HG03045 (cell line): Measurements from ENCODE around the gene ZNF385D.
A peak's percentile ranks its signal among the peaks of the same experiment; 100 is the strongest.
"Not testable (repeated sequence)": the region's sequence is repeated elsewhere in the genome, so short reads cannot be mapped to it uniquely, and the experiment has no call there.

Experiments used
- ATAC-seq: cut with Tn5 transposase; IDR thresholded peaks from one replicate; pipeline ENCODE4 v1.9.1; 2021; ENCODE audit warnings: mild to moderate bottlenecking, moderate library complexity; ENCODE audit not compliant: unreplicated experiment

ZNF385D gene

DNA sequence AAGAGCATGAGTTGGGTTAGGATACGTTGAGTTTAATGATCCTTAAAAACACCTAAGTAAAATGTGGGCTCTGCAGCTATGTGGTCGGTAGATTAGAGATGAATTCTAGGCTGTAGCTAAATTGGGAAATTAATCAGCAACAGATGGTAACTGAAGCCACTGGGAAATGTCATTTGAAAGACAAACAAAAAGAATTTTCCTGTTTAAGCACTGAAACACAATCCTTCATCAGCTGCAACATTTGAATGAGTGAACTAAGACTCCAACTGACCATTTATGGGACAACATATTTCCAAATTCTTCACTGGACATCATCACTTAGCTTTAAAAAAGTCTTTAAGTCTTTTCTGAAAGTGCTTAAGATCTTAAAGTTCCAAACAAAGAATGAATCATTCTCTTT lies 226.9 kb downstream of the ZNF385D start:
- ATAC-seq: no peak

DNA sequence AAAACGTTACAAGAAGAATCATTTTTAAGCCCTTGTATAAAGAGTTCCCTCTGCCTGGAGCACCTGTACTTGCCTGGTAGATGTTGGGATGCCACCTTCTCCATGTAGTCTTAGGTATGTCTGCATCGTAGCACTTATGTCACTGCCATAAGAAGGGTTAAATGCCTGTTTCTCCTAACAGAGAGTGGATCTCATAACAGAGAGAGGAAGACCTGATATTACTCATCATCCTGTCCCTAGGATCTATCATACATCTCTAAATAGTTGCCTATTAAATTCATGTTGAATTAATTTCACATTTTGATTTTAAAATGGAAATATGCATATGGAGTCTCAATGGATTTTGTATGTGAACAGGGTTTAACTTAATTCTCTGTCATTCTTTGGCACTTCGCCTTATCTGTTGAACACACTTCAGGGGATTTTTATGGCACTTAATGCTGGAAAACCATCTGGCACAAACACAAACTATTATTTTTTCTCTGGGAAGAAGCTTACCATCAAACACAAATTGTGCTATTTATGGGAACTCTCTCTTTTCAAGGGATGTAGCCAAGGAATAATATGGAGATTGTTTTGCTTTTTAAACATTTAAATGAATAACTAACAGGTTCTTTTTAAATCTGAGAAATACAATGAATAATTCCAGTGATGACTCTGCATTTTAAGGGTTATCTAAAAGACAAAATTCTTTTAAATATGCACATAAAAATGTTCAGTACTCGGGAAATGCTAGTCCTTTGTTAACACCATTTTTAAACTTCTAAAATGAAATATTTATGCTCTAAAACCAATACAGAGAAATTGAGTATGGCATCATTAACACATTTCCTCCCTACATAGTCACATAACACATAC lies 230.7 kb downstream of the ZNF385D start:
- no peak for ATAC-seq

DNA sequence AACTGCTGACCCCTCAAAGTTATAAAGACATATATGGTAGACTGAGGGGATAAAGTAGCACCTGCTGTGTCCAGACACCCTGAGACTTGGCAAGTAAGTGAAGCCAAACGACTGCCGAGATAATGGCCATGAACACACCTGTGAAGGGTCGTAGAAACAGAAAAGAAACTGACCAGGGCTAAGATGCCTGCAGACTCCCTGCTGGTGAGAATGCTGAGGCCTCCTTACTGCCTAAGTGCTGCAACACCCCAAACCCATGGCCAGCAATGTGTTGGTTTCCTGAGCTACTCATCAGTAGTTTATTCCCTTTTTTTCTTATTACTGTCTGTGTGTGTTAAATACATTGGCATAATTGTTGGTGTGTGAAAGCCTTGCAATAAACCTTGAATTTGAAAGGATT lies 233.8 kb downstream of the ZNF385D start:
- no peak for ATAC-seq

DNA sequence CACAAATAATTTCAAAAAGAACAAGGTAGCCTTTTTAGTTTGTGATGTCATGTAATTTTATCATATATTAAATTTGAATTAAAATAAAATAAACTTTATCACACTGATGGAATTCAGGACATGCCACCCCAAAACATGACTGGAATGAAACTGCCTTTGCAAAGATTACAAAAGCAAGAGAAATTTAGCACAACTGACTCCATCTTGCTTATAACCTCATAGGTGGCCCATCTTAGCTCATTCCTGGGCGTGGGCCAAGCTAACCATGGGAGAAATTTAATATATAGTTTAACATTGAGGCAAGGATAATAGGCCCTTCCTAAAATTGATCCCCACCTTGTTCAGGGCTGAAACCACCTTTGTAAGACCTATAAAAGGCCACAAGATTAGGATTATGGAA lies 235.6 kb downstream of the ZNF385D start:
- ATAC-seq: no peak

DNA sequence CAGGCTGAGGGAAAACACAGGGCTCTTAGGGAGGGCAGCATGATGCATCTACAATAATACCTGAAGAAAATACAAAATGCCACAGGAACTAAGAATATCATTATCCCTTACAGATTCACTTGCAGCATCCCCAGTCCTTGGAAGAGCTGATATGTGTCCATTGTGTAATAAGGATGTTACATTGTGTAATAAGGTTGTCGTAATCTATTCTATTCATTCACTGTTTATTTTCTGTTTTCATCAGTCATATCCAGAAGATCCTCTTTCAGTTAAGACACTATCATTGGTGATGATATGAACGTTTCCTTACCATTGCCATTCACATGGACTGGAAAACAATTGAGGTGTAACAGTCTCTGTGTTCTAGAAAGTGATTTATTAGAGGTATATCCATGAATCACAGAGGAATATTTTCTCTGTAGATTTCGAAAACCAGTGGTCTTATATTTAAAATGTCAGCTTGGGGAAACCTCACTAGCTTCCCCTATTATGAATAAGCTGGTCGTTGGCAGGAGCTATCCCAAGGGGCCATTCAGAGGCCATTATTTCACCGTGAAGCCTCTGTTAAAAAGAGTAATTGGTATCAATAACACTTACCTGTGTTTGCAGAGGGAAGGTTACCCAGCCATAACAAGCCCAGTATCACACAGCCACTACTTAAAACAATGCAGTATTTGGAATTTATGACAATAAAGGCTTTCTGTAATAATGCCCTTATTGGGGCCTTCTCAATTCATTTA lies 241.1 kb downstream of the ZNF385D start:
- ATAC-seq: no peak

DNA sequence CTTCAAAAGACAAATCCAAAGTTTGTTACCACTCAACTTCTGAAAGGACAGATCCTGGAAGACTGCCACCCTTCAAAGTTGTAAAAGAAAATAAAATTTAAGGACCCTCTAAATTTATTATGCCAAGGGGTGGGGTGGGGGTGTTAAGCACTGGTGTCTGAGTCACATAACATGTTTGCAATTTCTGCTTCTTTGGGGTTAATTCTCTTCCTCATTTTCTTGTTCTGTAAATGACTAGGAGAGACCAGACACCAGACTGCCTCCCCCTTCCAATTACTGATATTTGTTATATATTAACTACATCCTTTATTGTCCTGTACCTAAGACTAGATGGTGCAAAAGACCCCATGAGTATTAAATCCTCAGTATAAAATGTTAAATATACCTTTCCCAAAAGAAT lies 242.8 kb downstream of the ZNF385D start:
- ATAC-seq: no peak

DNA sequence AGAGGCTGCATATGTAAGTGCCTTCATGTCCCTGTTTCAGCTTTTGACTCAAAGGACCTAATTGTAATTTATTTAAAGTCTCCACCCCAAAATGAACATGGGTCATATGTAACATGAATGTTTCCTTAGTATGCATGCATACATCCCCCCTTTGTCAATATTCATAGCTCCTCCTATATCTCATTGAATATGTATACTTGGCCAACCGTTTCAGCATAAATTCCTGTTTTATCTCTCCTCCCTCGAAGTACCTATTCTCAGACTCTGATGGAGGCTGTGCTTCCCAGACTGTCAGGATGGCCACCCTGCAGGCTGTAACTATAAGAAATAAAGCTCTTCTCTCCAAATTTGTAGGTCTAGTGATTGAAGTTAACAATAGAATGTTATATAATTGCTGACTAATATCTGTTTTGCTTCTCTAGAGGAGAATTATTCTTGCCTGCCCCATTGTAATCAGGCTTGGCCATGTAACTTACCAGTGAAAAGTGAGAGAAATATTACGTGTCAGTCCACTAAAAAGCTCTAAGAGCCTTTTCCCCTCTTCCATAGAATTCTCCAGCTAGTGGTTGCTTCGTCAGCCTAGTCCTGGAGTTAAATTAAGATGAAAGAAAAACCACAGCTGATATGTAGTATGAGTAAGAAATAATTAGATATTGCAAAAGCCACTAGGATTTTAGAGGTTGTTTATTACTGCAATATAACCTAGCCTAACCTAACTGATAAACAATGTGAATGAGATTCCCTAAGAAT lies 245.1 kb downstream of the ZNF385D start:
- ATAC-seq: no peak

DNA sequence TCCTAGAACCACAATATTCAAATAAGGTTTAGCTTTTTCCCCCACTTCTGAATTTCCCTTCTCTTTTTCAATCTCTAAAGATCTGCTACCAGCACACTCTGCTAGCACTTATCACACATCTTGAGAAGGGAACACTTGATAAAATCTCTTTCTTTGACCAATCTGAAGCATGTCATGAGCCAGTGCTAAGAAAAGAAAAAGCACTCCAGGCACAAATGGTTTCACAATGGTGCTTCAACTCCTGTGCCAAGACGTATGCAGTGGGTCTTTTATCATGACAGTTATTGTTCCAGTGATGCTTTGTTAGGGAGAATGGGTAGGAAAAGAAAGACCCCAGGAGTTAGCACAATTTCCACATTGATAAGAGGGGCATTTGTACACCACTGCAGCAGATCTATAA lies 248.4 kb downstream of the ZNF385D start:
- no peak for ATAC-seq

DNA sequence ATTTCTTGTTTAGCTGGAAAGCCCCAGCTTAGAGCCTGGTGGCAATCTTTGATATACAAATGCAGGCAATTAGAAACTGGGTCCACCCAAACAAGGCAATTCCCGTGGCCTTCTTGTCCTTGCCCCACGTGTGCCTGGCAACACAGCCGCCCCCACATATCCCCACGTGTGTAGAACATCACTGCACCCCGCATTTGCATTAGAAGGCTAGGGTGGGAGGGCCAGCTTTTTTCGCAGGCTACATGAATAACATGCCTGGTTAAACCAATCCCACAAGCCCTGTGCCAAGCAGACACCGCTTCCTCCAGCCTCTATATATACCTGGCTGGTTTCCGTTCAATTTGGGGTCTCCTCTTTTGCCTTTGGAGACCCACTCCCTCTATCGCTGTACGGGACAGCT lies 250.2 kb downstream of the ZNF385D start:
- ATAC-seq: no peak

DNA sequence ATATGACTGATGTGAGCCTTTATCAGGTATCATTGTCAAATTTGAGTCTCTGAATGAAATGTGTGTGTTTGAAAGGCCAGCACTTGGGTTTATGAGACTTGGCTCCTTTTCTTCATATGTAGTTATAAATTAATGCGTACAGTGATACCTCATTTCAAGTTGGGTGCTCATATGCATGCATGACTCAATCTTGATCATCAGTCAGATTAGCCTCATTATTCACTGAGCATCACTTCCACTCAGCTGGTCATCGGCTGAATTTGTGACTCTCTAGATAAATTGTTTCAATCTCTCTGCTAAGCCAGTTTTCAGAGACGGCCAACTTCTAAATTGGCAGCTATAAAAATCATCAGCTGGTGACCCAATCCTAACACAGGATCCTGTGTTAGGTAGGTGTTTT lies 260.3 kb downstream of the ZNF385D start:
- ATAC-seq: not testable (repeated sequence)

DNA sequence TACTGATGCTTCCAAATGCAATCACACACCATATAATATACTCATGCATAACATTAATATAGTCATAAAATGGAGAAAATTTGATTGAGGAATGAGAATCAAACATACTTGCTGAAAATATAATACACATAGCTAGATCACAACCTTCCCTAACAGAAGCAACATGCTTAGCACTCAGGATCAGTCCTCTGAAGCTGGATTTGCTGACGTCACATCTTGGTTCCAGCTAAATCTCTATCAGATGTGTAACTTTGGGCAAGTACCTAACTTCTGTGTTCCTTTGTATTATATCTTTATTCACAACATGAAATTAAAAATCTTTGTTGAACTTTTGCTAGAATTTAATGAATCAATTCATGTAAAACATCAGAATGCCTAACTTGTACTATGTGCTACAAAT lies 263.5 kb downstream of the ZNF385D start:
- no peak for ATAC-seq

DNA sequence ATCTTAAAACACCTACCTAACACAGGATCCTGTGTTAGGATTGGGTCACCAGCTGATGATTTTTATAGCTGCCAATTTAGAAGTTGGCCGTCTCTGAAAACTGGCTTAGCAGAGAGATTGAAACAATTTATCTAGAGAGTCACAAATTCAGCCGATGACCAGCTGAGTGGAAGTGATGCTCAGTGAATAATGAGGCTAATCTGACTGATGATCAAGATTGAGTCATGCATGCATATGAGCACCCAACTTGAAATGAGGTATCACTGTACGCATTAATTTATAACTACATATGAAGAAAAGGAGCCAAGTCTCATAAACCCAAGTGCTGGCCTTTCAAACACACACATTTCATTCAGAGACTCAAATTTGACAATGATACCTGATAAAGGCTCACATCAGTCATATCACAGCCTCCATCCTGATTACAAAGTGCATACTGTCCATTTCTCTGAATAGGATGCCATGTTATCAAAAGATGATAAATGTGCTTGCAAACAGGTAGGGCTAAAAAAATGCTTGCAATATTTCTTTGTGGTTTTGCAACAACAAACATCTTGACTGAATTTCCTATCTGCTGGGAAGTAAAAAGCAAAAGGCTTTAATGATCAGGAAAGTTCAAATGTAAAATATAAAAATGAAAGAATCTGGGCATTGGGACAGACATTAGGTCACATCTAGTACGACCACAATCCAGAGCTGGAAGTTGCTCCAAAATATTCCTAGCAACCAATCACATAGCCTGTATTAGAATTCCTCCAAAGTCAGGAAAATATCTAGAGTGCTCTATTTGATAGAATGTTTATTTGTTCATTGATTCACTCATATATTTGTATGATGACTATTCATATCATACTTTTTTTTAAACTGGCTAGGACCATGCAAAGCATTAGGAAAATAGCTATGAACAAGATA lies 264.7 kb downstream of the ZNF385D start:
- ATAC-seq: not testable (repeated sequence)

DNA sequence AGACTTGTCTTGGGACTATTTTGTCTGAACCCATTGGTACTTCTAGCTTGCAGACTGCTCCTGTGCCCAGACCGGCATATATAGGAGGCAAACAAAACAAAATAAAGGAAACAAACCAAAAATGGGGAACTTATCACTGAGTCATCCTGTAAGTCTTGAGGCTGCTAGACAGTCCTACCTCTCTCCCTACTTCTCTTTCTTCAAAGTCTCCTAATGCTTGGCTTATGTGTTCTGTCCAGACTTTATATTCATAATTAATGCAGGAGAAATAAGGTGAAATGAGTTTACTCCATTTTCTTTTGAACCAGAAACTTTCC lies 266.2 kb downstream of the ZNF385D start:
- ATAC-seq: no peak

DNA sequence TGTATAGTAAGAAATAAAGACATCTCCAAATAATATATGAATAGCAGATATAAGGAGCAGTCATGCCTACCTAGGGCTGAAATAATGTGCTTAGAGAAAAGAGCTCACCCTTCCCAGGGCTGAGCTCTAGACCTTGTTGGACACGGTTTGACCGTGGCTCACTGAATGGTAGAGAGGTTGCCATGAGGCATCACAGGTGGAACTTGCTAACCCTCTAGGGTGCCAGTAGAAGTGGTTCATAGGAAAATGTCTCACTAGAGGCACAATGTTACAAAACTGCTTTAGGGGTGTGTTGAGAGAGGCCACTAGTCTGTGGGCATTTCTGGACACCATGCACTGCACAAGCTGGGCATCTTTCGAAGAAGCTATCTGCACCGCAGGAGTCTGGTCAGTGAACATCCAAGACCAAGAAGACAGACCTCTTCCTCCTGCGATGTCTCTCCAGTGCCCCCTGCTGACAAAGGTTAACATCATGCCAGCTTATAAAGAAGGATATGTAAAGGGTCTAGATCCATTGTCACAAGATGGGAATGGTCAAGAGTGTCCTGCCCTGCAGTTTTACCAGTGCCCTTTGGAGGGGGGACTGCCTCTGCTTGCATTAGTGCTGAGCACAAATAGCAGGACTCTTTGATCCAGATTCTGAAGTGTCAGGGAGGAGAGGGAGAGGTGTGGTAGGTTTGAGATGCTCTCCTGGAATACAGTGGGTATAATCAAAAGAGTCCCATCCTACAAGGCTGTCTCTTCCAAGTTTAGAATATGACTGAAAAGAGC lies 266.8 kb downstream of the ZNF385D start:
- peak; percentile 67 for ATAC-seq

DNA sequence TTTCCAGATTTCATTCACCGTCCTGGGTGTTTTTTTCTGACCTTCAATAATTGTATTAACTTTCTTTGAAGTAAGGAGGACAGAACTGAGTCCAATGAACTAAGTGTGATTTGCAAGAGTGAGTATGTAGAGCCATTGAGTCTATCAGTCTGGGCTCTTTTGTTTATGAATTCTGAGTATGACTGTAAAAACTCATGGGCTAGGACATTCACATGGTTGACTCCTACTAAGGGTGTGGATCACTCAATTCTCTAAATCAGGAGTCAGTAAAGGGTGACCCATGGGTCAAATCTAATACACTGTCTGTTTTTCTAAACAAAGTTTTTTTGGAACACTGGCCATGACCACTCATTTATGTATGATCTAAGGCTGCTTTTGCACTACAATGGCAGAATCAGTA lies 269.0 kb downstream of the ZNF385D start:
- ATAC-seq: no peak

DNA sequence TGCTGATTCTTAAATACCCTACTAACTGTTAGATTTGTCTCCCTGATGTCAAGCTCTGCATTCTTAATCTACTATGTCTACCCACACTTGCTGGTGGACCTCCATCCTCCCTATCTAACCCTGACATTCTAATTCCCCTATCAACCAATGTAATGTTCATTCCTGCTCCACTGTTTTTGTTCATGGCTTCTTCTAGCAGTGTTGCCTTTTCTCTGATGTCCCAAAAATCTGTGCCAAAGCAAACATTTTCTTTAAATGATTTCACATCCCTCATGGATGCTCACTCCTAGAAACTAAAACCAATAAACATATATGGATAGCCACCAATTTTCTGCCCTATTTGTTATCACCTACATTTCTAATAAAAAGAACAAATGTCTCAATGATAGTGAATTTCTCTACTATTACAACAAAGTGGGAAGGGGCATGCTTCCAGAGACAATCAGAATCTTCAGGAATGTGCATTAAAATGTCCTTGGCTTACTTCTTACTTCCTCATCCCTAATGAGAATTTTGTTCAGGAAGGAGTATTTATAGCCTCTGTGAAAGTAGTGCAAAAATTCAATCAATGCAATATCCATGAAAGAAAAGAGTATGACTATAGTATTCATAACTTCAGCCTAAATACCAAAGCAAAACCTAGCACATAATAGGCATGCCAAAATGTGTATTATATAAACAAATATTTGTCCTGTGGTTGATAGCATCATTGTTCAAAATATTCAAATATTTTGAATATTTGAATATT lies 273.3 kb downstream of the ZNF385D start:
- ATAC-seq: no peak

DNA sequence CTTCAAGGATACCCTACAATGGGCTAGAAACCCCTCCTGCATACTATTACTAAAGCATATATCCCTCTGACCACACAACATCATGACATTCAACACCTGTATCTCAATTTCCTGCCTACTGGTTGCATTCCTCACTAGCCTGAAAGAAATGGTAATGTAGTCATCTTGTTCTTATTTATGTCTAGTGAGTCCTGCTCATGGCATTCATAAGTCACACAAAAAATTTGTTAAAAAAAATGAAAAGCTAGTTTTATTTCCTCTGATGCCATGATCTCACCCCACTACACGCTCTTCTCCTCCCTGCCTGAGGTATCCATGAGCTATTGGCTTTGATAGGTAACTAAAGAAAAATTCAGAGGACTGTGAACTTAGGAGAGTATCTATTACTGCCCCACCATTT lies 284.5 kb downstream of the ZNF385D start:
- no peak for ATAC-seq

DNA sequence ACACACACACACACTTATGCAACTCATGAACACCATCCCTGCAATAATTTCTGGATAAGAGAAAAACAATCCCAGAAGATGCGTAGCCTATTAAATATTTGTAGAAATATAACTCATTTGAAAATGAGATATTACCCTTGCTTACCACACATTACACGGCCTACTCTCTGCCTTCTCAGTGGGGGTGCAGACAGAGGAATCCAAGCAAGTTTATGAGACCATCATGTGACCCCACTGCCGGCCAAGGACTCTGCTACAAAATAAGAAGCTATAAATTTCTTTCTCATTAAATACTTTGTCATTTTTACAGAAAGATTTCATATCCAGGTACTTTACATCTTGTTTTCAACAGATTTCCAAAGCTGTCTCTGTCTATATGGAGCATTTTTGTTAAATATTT lies 286.3 kb downstream of the ZNF385D start:
- no peak for ATAC-seq

DNA sequence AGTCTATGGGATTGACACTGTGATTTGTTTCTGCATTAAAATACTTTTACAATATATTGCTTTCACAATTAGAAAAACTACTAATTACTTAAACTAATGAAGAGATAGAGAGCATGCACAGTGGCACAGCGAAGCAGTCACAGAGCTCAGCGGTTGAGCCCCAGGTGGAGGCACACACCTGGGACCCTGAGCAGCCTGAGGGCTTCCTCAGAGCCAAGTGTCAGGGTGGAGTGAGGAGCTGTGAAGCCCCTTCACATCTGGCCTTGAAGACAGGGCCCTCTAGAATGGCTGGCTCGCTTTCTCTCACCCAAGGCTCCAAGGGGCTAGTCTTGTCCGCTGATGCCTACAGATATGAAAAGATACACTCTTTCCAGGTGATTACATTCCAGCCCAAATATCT lies 287.7 kb downstream of the ZNF385D start:
- ATAC-seq: no peak
